Measurements from ENCODE around the gene C1QTNF6. TPM values are rescaled to one million over a fixed set of nuclear protein-coding genes. Genes with fewer than 3 reads are reported as not detected.
"Not testable (repeated sequence)": the region's sequence is repeated elsewhere in the genome, so short reads cannot be mapped to it uniquely, and the experiment has no call there.

C1QTNF6 gene
- total RNA-seq, 1 donor from 2014 or later = 7.2 TPM

DNA sequence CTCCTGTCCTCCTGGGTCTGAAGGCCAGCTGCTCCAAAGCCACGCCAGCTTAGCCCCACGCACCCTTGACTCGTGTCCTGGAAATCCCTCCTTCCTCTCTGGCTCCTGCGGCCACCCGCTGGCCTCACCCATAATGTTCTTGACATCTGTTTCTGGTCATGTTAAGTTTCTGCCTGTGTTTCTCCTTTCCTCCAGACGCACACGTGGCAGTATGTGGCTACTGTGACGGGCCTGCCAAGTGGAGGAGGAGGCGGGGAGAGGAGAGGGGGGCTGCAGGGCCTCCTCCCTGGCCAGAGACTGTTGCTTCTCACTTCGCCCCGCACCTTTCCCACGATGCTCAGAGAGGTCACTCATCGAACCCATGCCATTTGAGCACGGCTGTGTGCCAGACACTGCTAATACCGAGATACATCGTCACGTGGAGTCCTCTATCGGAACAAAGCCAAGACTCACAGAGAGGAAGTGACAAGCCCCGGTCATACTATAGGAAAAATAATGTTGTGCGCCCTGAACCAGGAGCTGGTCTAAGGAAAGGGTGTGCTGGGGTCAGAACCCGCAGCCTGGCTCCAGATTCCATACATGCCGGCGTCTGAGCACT is 11.5 kb downstream of the C1QTNF6 start:
- peak; percentile 58 for DNase-seq (ENCODE audit: low spot score)

- DNase-seq (ENCODE audit: low spot score) = no peak
These were observed 12.4 kb downstream of the C1QTNF6 start for GRCh38 chr22:37175414-37176281.

DNA sequence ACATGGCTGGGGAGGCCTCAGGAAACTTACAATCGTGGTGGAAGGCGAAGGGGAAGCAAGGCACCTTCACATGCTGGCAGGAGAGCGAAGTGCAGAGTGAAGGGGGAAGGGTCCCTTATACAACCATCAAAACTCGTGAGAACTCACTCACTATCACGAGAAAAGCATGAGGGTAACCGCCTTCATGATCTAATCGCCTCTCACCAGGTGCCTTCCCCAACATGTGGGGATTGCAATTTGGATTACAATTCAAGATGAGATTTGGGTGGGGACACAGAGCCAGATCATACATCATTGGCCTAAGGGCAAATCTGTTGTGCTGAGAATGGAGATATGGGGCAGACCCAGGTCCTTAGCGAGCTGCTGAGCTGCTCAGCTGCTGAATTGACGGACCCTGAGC is 13.1 kb downstream of the C1QTNF6 start:
- no peak for DNase-seq (ENCODE audit: low spot score)

DNA sequence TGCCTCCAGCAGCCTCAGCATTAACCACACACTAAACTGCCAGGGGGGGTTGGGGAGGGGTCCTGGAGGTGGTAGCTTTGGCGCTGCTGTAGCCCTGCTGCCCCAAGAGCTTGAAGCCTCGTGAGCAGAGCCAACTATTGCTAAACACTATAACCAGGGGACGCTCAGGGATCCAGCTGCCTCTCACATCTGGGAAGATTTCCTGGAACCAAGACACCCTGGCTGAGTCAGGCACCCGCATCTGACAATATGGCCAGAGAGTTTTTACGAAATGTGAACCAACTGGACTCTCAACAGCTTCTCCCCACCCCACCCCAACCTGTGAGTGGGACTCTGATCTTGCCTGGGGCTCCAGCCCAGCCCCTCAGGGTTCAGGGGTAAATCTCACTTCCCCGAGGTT is 14.3 kb downstream of the C1QTNF6 start:
- no peak for DNase-seq (ENCODE audit: low spot score)

DNA sequence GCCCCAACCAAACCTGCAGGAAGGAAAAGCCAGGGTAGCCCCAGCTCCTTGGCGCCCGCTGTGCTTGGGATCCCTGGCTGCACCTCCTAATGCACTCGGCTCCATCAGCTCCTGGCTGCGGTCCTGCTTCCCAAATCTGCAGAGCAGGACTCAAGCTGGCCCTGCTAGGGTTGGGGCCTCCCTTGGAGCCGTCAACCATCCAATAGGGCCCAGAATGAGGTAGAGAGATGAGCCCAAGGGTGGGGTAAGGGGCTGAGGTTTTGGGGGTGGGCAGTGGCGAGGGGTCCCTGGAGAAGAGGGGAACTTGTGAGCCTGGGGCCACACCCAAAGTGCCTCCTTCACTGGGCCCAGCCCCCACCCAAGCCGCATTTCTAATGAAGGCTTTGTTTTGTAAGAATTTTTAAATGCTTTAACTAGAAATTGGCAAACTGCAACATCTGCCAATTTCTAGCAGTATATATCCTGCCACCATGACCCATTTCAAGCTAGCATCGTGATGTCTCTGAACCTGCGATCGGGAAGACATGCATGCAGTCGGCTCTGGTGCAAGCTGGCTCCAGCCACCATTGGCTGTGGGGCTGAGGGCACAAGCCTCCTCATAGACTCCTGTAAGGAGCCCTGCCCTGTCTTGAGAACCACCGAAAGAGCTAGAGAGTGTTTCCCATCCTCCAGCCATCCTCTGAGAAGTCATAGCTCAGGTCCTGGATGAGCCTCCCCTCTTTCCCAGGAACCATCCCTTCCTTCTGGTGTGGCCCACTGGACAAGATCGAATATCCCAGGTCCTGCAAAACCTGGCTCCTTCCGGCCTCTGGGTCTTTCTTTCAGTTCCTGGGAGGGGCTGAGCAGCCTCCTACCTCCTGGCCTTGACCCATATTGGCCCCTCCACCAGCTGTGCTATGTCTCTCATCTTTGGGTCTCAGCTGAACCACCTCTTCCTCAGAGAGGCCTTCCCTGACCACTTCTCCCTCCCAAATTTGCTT is 15.5 kb downstream of the C1QTNF6 start:
- no peak for DNase-seq (ENCODE audit: low spot score)

GRCh38 chr22:37171662-37172061 is 16.4 kb downstream of the C1QTNF6 start:
- DNase-seq (ENCODE audit: low spot score) = no peak

DNA sequence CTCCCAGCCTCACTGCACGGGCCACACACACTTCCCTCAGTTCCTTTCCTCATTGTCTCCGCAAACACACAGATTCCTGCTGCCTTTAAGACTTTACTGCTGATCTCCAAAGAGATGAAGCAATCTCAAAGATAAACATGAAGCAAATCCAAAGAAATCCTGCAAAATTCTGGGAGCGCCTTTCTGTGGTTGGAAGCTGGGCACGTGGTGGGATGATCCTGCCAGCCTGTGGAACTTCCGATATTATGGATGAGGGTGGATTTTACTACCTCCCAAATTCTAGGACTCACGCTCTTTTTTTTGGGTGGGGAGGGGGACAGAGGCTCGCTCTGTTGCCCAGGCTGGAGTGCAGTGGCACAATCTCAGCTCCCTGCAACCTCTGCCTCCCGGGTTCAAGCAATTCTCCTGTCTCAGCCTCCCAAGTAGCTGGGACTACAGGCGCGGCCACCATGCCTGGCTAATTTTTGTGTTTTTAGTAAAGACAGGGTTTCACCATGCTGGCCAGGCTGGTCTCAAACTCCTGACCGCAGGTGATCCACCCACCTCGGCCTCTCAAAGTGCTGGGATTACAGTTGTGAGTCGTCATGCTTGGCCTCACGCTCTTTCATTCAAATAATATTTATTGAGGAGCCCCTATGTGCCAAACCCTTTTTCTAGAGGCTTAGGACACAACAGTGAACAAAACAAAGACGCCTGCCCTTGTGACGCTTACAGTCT is 17.2 kb downstream of the C1QTNF6 start:
- DNase-seq (ENCODE audit: low spot score) = not testable (repeated sequence)

- no peak for DNase-seq (ENCODE audit: low spot score)
These were observed 17.9 kb downstream of the C1QTNF6 start for GRCh38 chr22:37169947-37170688.

- no peak for DNase-seq (ENCODE audit: low spot score)
These were observed 18.6 kb downstream of the C1QTNF6 start for GRCh38 chr22:37169406-37169805.

DNA sequence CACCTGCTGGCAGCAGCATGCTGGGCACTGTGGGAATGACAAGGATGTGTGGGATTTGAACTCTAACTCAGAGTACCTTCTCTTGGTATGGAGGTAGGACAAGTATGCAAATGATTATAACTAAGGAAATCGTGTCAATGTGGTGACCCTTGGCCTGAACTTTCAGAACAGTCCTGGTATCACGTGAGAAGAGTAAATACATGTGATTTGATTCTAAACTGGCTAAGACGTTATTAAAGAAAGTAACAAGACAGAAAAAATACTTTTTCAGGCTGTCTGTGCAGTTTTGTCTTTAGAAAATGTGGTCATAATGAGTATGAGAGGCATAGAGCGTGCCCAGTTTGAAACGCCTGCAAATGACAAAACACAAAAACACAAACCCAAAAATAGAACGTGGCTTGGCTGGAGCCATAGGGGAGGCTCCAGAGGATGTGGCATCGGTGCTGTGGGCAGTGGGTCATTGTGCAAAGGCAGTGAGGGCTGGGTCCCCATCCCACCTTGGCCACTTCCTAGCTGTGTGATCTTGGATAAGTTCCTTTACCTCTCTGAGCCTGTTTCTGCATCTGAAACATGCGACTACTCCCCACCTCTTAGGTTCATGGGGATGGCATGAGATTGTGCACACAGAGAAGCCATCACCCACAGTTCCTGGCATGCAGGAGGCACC is 19.9 kb downstream of the C1QTNF6 start:
- DNase-seq (ENCODE audit: low spot score) = no peak

DNA sequence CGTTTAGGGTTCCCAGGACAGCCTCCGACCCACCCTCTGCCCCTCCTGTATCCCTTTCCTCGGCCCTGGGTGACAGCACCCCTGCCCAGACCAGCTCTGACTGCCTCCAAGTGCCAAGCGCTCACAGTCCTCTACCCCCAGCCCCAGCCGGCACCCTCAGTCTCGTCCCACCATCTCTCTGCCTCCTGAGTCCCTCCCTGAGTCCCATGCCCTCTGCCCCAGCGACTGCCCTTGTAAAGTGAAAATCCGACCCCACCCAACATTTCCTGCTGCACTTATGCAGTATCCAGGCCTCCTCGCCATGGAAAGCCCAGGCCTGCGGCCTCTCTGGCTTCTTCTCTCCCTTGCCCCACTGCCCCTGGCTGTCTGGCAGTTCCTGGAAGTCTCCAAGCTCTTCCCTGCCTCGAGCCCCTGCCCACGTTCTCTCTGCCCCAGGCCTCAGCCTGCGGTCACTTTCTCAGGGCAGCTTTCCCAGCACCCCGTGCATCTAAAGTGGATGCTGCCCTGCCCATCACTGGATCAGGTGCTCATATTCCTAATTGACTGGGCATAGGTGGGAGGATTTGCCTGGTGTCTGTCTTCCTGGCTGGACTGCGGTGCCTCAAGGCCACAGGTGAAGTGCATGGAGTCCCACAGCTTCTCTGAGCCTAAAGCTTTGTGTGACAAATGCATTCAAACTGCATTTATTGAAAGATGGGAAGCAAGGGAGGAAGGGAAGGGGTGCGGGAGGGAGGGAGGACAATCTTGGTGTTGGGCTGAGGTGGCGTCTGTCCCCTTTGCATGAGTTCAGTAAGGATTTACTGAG is 20.7 kb downstream of the C1QTNF6 start:
- no peak for DNase-seq (ENCODE audit: low spot score)

GRCh38 chr22:37166675-37167066 is 21.4 kb downstream of the C1QTNF6 start:
- DNase-seq (ENCODE audit: low spot score) = peak; percentile 85

- DNase-seq (ENCODE audit: low spot score) = no peak
These were observed 21.9 kb downstream of the C1QTNF6 start for GRCh38 chr22:37165940-37166674.

- no peak for DNase-seq (ENCODE audit: low spot score)
These were observed 23.0 kb downstream of the C1QTNF6 start for GRCh38 chr22:37165066-37165465.

DNA sequence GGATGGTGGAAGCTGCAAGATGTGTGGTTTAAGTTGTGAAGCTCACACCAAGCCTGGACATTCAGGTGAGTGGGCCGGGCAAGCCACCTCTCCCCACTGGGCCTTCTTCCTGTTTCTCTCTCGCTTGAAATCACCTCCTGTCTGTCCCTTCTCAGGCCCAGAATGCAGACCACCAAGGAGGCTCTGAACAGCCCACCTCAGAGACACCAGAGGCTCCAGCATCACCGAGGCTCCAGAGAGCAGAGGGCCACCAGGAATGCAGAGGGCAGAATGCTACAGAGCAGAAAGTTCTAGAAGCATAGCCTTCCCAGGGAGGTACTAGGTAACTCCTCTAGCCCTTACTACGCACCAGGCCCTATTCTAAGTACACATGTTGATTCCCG is 23.6 kb downstream of the C1QTNF6 start:
- no peak for DNase-seq (ENCODE audit: low spot score)

DNA sequence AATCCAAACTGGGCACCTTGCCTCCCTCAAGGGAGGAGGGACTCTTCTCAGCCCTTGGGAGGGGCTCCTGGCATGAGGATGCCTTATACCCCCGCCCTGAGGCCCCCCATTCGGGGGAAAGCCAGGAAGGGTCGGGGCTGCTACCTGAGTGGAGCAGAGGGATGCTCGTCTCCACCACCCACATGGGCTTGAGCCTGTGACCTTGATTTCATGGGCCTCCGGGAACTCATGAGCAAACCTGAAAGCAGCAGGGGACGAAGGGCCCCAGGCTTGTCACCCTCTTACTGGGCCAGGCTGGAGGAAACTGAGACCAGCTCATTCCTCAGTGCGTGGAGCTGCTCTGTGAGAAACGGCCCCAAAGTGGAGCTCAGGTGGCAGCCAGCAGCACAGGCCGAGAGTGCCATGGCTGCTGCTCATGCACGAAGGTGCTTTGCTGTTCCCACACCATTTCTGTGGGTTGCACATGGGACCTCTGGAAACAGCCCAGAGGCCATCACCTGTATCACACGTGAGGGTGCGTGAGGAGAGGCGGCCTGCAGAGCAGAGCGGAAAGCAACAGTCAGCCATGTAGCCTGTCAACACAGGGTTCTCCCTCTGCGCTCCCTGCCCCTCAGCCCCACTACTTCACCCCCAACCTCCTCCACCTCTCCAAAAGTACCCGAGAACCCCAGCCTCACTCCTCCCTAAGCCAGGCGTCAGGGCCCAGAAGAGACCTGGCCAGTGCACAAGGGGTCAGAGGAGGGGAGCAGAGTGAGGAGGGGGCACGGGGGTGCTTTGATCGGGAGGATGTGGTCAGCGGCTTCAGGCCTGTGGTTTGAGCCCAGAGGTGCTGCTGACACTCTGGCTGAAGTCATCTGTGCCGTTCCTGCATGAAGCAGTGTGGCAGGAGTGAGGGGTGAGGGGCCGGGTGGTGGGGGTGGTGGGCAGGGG is 24.2 kb downstream of the C1QTNF6 start:
- no peak for DNase-seq (ENCODE audit: low spot score)

DNA sequence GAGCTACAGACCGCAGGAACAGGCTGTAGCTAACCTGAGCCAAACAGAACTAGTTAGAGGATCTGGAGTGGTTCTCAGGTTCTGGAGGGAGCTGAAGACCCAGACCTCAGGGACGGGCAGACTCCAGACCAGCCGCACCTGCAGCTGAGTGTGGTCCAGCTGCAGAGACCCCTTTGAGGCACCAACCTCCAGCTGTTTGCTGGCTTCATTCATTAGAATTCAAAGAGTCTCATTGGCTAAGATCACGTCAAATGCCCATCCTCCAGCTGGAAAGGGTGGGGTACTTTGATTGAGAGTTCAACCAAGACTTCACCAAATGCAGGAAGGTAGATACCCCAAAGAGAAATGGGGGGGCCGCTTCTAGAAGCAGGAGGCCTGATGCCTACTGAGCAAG is 25.0 kb downstream of the C1QTNF6 start:
- DNase-seq (ENCODE audit: low spot score) = no peak

All from mucosa of gallbladder (tissue), 1 donor.